ENCODE data around the gene ZNF629.

The ZNF629 gene

DNA sequence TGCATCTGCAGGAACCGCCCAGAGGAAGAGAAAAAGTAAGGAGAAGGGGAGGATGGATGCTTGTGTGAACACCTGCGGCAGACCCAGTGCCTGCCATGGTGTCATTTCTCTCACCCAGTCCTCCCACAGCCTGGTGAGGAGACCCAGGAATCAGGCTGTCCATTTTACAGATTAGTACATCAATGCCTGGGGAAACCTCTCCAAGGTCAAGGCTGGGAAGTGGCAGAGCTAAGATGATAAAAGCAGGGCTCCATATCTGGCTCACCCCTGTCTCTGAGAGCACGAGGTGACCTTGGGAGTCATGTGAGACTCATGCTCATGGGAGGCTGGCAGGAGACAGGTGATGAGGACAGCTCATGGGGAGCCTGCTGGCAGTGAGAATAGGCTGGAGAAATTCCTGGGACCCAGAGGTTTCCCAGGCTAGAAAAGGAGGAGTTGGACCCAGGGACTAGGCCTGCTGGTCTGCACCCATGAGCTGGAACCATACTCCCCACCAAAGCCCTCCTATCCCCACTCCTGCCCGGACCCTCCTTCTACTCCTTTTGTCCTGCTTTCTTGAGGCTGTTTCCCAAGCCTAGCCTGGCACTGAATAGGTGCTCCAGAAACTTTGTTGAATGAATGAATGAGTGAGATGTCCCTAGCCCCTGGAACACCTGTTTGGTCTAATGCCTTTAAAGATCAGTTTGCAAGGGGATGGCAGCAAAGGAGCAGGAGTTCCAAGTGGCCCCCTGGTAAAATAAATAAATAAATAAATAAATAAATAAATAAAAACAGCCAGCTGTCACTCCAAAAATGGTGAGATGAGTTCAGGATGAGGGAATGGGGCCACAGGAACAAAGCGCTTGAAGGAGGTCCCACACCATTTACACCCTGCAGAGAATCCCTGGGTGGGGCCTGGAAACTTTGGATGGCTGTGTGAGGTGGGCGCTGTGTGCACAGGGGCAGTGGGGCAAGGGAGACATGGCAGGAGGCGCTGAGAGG lies 1.6 kb downstream of the ZNF629 start:
- DNase-seq = no peak

DNA sequence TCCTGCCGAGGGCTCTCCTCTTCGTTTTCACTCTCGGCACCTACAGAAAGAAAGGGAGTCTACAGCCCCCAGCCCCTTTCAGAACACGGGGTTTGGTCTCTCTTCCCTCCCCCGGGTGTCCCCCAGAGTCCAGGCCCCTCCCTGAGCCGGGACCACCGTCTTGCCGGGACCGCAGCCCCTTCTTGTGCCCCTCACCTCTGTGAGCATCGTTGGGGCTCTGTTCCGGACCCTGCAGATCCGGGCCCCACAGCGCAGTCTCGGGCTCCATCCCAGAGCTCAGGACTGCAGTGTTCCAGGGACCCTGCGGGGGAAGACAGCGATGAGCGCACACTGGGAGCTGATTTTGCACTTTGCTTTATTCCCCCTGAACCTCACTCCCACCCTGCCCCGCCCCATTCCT lies 2.8 kb downstream of the ZNF629 start:
- DNase-seq = no peak

DNA sequence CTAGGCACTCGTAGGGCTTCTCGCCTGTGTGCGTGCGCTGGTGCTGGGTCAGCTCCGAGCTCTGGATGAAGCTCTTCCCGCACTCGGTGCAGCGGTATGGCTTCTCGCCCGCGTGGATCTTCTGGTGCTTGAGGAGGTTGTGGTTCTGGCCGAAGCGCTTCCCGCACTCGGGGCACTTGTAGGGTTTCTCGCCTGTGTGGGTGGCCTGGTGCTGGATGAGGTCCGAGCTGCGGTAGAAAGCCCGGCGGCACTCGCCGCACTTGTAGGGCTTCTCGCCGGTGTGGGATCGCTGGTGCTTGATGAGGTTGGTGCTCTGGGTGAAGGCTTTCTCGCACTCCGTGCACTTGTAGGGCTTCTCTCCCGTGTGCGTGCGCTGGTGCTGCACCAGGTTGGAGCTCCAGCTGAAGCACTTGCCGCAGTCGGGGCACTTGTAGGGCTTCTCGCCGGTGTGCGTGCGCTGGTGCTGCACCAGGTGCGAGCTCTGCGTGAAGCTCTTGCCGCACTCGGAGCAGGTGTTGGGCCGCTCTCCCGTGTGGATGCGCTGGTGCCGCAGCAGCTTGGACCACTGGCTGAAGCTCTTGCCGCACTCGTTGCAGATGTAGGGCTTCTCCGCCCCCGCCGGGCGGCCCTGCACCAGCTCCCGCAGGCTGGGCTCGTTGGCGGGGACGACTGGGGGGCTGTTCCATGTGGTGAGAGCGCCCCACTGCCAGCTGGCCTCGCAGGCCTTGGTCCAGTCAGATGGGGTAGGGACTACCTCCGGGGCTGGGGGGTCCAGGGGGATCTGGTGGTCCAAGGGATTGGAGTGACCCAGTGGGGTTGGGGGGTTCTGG lies 3.5 kb downstream of the ZNF629 start:
- DNase-seq = no peak

DNA sequence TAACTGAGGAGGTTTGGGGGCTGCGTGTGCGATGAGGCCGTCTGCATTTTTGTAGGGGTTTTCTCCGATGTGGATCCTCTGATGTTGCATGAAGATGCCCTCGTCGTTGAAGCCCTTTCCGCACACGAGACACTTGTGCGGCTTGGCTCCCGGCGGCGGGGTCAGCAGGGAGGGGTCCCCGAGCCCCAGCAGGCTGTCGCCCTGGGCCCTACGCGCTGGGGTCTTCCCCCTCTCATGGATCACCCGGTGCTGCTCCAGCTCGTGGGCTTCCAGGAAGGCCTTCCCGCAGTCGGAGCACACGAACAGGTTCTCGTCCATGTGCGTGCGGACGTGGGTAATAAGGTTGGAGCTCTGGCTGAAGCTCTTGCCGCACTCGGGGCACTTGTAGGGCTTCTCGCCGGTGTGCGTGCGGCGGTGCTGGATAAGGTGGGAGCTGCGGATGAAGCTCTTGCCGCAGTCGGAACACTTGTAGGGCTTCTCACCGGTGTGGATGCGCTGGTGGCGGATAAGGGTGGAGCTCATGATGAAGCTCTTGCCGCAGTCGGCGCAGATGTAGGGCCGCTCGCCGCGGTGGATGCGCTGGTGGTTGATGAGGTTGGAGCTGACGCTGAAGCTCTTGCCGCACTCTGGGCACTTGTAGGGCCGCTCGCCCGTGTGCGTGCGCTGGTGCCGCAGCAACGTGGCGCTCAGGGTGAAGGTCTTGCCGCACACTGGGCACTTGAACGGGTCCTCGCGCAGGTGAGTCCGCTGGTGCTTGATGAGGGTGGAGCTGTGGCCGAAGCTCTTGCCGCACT lies 4.3 kb downstream of the ZNF629 start:
- DNase-seq = no peak

DNA sequence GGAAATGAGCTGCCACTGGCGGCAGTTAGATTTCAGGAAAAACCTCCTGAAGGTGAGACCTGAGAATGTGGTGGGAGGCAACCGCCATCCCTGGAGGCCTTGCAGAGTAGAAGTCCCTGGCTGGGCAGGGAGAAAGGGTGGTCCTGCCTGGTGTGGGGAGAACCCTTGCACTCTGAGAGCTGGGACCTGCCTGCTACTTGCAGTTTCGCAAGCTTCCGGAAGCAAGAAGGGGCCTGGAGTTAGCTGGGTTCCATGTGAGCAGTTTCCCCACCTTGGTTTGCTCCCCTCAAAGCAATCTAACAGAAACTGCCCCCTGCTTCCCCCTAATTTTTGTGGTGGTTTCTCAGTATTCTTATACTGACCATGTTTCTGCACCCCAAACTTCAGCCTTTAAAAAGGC lies 6.5 kb downstream of the ZNF629 start:
- no peak for DNase-seq

DNA sequence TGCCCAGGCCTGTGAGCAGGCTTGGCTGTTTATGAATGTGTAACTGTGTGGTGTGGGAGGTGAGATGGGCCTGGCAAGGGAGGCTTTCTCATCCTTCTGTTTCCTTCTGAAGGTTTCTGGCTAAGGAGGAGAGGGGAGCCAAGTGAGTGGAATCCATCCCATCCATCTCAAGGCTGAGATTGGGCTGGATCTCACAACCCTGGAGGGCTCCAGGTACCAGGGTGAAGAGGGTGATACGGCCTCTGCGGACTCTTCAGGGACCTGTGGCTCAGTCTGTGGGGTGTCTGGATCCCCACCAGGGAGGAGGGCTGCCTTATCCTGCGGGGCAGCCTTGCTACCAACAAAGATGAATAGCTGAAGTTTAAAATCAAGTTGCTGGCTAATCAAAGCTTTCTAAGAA lies 7.0 kb downstream of the ZNF629 start:
- no peak for DNase-seq

DNA sequence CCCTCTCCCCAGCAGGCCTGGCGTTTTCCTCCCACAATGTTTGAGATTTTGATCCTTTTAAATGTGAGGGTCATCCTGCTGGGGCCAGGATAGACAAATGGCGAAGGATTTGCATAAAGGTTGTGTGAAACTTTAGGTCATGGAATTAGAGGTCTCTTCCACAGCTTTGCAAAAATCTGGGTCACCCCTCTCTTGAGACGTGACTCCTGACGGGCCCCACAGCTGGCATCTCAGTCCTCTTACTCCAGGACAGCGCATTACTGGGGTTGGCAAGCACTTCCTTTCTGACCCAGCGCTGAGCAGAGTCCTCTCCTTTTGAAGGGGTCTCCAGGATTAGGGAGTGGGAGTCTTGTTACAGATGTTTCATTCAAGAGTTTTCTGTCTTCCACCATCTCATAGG lies 7.4 kb downstream of the ZNF629 start:
- DNase-seq = no peak

DNA sequence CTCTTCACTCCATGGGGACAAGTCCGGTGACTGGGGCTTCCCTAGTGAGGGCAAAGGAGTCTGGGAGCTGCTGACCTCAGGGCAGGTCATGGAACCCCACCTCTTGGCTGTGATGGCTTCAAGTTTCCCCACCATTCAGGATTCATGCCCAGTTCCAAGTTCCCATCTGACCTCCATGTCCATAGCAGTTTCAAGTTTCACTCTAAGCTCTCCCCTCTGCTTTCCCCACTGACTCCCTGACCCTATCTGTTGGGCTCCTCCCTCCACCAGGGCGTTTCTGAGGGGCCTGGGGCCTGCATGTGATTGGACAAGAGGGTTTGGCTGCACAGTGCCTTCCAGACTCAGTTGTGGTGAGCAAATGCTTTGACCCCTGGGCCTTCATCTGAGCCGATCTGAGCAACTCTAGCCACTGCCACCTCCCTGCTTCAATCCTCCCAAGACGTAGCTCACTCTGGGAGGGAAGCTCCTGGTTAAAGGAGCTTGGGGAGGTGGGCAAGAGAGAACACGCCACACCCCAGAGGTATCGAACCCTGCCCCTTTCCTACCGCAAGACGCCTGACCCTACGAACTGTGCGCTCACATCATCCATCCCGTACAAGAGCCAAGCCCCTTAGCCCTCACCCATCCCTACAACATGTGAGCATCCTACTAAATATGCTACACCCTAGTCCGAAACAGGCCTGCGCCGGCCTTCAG lies 8.3 kb downstream of the ZNF629 start:
- DNase-seq = no peak

DNA sequence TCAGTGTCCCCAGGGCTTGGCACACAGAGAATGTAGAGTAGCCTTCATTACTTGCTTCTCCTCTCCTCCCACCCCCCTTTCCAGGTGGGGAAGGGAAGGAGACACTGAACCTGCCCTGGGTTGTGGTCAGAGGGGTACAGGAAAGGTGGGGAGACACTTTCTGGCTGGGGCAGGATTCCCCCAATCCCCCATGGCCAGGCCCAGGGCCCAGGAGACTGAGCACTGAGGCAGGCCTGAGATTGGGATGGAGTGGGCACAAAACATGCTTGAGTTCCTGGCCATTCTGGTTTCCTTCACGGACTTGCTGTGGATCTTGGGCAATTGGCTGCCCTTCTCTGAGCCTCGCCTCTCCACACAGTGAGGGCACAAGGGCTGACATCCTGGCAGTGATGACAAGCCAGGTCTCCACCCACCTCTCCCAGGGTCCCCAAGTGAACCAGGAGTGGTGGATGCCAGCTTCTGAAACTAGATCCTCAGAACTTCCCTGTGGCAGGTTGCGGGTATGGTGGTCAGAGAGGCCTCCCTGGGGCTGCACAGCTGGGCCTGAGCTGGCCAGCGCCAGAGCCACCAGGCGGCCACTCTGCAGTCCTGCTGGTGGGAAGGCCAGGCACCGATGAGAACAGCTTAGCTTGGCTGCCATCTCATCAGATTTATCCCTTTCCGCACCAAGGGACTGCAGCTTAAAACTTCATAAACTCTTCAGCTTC lies 9.3 kb downstream of the ZNF629 start:
- DNase-seq = no peak

DNA sequence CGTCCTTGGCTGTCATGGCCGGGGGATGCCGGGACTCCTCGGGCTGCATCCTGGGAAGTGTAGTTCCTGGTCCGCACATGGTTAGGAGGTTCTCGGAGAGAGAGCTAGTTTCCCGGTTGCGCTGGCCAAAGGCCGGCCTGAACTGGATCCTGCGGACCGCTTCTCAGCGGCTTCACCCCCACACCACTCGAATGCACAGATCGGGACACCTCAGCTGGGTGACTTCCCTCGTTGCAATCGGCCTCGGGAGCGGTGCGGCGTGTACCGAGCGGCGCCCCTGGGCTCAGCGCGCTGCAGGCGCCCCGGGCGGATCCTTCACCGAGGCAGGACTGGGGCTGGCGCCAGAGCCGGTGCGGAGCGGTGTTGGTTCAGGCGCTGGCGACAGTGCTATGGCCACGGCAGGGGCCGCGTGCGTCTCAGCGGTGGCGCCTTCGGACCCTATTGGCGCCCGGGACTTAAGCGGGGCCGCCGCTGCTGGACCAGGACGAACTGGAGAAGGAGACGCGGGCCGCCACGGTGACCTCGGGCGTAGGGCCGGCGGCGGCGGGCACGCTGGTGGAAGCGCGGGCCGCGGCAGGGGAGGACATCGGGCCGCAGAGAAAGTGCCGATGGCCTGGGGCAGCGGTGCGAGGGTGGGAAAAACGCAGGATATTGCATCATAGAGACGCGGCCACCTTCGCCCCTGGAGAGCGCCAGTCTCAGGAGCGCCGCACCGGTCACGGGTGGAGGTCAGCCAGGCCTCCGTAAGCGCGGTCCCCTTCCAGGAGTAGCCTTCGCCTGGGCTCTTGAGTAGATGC lies 11.4 kb downstream of the ZNF629 start:
- peak; percentile 79 for DNase-seq

DNA sequence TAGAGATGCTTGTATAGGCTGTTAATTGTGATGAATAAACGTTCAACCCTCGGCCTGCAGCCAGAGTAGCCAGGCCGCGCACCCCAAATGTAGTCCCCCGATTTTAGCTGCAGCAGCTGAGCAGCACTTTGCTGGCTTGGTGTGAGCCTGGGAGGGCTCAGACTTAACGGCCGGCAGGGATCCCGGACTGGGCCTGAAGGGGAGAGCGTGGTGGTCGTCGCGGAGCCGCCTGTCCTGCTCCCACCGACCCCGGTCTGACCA lies 11.9 kb downstream of the ZNF629 start:
- DNase-seq = no peak

DNA sequence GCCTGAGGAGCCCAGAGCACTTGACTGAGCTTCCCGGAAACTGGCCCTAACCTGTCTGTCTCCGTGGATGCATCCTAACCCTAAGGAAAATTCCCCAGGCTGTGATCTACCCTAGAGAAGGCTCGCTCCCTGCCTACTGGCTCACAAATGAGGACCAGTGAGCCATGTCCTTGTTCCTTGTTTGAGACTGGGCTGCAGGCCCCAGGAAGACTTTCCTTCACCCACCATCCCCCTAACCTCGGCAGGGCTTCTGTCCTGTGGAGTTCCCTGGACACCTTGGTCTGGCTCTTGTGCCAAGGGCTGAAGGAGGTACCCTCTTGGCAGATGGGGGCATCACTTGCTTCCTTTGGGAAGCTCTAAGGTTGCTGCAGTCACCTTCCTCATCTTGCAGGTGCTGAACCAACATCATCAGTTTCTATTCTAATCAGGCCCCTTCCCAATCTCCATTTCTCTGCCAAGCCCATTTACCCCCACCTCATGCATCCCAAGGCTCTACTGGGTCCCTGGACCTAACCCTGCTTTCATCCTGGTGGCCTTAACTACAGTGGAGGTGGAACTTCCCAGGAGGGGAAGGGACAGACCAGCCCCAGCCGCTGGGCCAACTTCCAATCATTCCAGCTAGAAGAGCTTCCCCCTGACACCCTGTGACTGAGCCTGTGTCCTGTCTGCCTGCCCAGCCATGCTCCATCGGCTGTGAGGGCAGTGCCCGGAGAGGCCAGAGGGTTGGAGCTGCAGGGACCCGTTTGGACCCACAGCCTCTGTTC lies 12.5 kb downstream of the ZNF629 start:
- DNase-seq = no peak

DNA sequence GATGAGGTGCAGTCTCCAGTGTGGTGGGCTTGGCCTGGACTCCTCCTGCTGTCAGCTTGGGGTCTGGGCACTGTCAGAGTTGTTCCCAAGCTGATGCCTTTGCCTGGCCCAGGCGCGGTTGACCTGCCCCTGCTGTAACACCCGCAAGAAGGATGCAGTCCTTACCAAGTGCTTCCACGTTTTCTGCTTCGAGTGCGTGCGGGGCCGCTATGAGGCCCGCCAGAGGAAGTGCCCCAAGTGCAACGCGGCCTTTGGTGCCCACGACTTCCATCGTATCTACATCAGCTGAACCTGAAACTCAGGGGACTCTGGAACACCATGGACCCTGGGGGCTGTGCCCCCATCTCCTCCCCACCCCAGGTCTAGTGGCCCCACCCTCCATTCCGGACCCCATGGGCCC lies 13.2 kb downstream of the ZNF629 start:
- DNase-seq = no peak

DNA sequence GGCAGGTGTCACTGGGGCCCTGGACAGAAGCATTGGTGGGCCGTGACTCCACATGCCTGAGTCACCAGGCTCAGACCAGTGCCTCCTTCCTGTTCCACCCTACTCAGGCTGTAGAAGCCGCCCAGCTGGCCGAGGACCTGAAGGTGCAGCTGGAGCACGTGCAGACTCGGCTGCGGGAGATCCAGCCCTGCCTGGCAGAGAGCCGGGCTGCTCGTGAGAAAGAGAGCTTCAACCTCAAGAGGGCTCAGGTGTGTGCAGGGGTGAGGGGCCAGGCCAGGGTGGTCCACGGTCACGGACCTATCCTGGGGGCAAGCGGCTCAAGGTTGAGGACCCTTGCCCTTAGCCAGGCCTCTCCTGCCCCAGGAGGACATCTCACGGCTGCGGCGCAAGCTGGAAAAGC lies 15.3 kb downstream of the ZNF629 start:
- no peak for DNase-seq

DNA sequence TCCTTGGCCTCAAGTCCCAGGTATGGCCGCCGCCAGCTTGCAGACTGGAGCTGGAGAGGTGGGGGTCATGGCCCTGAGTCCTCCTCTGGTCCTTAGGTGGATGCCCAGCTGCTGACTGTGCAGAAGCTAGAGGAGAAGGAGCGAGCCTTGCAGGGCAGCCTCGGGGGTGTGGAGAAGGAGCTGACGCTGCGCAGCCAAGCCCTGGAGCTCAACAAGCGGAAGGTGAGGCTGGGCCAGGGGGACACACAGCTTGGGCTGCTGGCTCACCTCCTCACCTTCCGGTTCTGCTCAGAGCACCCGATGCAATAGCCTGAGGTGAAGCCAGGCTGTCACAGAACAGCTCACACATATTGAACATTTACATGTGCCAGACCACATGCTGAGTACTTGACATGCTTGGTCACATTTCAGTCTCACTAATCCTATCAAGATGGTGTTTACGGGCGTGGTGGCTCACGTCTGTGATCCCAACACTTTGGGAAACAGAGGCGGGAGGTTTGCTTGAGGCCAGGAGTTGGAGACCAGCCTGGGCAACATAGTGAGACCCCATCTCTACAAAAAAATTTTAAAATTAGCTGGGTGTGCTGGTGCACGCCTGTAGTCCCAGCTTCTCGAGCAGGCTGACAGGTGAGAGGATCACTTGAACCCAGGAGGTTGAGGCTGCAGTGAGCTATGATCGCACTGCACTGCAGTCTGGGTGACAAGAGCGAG lies 17.5 kb downstream of the ZNF629 start:
- no peak for DNase-seq

DNA sequence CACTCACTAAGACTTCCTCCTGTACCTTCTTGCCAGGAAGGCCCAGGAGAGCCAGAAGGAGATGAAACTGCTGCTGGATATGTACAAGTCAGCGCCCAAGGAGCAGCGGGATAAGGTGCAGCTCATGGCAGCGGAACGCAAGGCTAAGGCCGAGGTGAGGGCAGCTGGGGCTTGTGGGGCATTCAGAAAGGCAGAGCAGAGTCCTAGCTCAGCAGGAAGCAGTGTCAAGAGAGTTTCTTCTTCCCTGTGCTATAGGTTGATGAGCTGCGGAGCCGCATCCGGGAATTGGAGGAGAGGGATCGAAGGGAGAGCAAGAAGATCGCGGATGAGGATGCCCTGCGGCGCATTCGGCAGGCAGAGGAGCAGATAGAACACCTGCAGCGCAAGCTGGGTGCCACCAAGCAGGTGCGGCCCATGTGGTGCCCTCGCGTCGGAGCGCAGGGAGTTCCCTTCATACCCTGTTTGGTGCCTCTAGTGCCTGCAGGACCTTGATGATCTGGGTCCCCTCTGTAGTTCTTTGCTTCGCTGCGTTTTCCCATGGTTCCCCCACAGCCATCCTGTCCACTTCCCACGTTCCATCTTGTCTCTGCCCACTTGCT lies 18.3 kb downstream of the ZNF629 start:
- no peak for DNase-seq

DNA sequence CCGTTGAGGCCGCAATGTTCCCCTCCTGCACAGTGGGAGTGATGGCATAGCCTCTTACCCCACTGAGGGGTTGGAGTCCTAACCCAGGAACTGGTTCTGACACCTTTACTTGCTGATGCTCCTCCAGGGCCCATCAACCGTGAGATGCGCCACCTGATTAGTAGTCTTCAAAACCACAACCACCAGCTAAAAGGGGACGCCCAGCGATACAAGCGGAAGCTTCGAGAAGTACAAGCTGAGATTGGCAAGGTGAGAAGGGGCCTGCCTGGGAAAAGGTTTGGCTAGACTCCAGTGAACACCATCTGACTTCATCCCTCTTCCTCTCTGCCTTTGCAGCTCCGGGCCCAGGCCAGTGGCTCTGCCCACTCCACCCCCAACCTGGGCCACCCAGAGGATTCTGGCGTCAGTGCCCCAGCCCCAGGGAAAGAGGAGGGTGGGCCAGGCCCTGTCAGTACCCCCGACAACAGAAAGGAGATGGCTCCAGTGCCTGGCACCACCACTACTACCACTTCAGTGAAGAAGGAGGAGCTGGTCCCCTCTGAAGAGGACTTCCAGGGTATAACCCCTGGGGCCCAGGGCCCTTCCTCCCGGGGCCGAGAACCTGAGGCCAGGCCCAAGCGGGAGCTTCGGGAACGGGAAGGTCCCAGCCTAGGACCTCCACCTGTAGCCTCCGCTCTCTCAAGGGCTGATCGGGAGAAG lies 19.1 kb downstream of the ZNF629 start:
- no peak for DNase-seq

DNA sequence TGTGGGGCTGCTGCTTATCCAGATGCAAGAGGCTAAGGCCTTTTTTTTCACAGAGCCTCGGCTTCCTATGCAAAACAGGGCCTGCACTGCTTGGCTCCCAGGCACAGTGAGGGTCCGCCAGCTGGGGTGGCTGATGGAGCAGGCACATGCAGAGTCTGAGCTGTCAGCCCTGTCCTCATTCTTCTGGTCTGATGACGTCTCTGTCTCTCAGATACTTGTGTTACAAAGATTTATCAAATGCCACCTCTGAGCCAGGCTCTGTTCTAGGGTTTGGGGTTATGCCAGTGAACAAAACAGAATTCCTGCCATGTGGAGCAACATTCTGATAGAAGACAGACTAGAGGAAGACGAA lies 20.1 kb downstream of the ZNF629 start:
- DNase-seq = no peak
